SJCRH30 (cell line): ENCODE data around the gene STAC. TPM values are rescaled to one million over a fixed set of nuclear protein-coding genes. Genes with fewer than 3 reads are reported as not detected.

Experiments
- DNase-seq, 2 experiments: peaks; one replicate each; pipeline ENCODE4 v3.0.0-alpha.2; 2015 to 2020
- H3K27ac ChIP-seq: fragments of 250-450 bp; sonication (Bioruptor Pico); 2 replicates; pipeline ENCODE4 v1.5.1; 2020; ENCODE audit warnings: mild to moderate bottlenecking, moderate library complexity
- H3K27me3 ChIP-seq: fragments of 250-450 bp; sonication (Bioruptor Pico); 2 replicates; pipeline ENCODE4 v1.5.1; 2020; ENCODE audit warnings: mild to moderate bottlenecking, moderate library complexity
- H3K36me3 ChIP-seq: fragments of 250-450 bp; sonication (Bioruptor Pico); 2 replicates; pipeline ENCODE4 v1.5.1; 2020; ENCODE audit warnings: mild to moderate bottlenecking, moderate library complexity
- H3K4me1 ChIP-seq: fragments of 250-450 bp; sonication (Bioruptor Pico); 2 replicates; pipeline ENCODE4 v1.5.1; 2020; ENCODE audit warnings: mild to moderate bottlenecking, moderate library complexity
- H3K4me3 ChIP-seq: fragments of 250-450 bp; sonication (Bioruptor Pico); 2 replicates; pipeline ENCODE4 v1.5.1; 2020; ENCODE audit warnings: mild to moderate bottlenecking, moderate library complexity
- H3K9me3 ChIP-seq: fragments of 250-450 bp; sonication (Bioruptor Pico); replicated peaks from 2 replicates; pipeline ENCODE4 v1.5.1; 2020; ENCODE audit warnings: mild to moderate bottlenecking, moderate library complexity
- total RNA-seq: library from RNA; depleted of rRNA; stranded (reverse); fragments of >200 nt; shearing (Covaris generic); gene quantifications from 2 replicates; pipeline ENCODE4 v1.2.3, GENCODE V29; 2014

STAC gene
- total RNA-seq, 1 experiment from 2014 or later = not detected

DNA sequence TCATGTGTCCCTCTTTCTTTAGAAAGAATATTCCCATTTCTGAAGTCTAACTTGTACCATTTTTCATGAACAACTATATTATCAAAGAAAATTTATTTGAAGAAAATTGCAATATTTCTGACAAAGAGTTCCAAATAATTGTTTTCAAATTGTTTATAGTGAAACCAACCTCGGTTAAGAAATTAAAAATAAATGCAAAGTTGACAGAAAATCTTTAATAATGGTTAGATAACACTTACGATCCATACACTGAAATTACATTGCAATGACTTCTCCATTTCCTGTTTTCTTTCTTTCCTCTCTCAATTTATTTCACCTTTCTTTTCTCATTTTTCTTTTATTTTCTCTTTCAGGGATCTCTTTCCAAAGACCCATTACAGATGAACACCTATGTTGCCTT, 125.1 kb downstream of the STAC start:
- no peaks in the 10 kb centered on the region for H3K27me3 ChIP-seq
- H3K4me1 ChIP-seq = no peaks in the 10 kb centered on the region
- H3K4me3 ChIP-seq = no peak overlapping the region
- DNase-seq = no peak
- no peaks in the 10 kb centered on the region for H3K9me3 ChIP-seq
- H3K36me3 ChIP-seq = no peaks in the 10 kb centered on the region
- H3K27ac ChIP-seq = no peak overlapping the region

DNA sequence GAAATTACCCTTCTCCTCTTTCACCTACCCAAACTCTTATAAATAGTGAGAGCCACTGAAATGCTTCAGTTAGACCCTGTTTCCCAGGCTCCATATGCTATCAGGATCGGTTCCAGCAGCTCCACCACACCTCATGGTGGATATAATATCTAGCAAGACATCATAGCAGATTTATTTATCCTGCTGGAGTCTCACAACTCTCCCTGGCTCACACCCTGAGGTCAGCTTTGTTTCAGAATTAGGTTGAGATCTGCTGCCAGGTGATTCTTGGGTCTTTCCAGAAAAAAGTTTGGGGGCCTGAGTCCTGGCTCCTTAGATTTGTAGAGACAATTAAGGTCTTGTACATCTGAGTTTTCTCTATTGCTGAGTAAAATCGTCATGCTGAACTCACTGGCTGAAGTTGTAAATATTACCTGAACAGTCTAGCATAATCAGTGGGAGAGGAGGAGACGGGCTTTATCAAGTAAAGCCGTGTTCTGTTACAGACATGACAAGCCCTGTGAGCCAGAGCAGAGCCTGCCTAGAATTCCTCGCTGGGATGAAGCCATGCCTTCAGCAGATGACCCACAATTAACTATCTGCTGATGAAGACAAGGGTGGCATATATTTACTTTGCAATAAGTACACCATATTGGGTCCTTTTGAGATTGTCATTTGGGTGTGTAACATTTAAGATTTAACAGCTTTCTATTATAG, 131.6 kb downstream of the STAC start:
- Histone ChIP-seq H3K36me3 (no peaks in the 10 kb centered on the region), H3K4me3 (no peak overlapping the region), H3K27me3 (no peaks in the 10 kb centered on the region), H3K27ac (no peak overlapping the region), H3K9me3 (no peaks in the 10 kb centered on the region), H3K4me1 (no peaks in the 10 kb centered on the region)
- DNase-seq = no peak

- Histone ChIP-seq H3K36me3 (no peaks in the 10 kb centered on the region), H3K27me3 (no peaks in the 10 kb centered on the region), H3K9me3 (no peaks in the 10 kb centered on the region), H3K4me1 (no peaks in the 10 kb centered on the region), H3K27ac (no peak overlapping the region), H3K4me3 (no peak overlapping the region)
- no peak for DNase-seq
Measured at GRCh38 chr3:36512555-36512954, 132.3 kb downstream of the STAC start.

DNA sequence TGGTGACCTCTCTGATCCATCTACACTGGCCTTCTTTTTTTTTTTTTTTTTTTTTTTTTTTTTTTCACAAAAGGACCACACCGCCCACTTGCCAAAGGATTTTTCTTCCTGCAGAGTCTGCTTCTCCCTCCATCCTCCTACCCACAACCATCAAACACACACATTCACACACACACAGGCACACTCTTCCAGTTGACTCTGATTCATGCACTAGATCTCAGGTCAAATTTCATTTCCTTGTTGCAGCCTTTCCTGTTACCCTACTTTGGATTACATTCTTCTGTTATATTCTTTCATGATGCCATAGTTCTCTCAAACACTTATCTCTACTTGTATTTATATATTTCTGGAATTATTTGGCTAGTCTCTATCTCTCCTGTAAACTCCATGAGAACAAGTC, 133.9 kb downstream of the STAC start:
- Histone ChIP-seq H3K27me3 (no peaks in the 10 kb centered on the region), H3K36me3 (no peaks in the 10 kb centered on the region), H3K9me3 (no peaks in the 10 kb centered on the region), H3K27ac (no peak overlapping the region), H3K4me1 (no peaks in the 10 kb centered on the region), H3K4me3 (no peak overlapping the region)
- DNase-seq = no peak

DNA sequence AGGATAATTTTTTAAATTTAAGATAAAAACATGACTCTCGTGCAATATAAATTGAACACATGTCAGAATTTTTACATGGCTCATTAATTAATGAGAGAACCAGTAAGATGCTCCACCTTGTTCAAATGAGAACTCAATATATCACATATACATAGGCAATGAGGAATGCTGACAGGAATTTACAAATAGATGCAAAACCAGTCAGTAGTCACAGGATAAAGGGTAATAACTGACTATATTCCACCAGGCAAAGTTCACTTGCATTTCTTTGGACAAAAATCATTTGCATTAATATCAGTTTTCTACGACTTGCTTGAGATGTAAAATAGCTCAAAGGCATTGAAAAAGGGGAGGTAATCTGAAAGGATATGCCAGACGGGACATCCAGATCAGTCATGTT, 139.4 kb downstream of the STAC start:
- no peaks in the 10 kb centered on the region for H3K9me3 ChIP-seq
- DNase-seq = no peak
- no peaks in the 10 kb centered on the region for H3K36me3 ChIP-seq
- H3K4me3 ChIP-seq = no peak overlapping the region
- no peak overlapping the region for H3K27ac ChIP-seq
- no peaks in the 10 kb centered on the region for H3K27me3 ChIP-seq
- no peaks in the 10 kb centered on the region for H3K4me1 ChIP-seq

GRCh38 chr3:36520241-36521006, 140.1 kb downstream of the STAC start:
- H3K36me3 ChIP-seq = no peaks in the 10 kb centered on the region
- DNase-seq = no peak
- no peak overlapping the region for H3K27ac ChIP-seq
- H3K4me1 ChIP-seq = no peaks in the 10 kb centered on the region
- no peaks in the 10 kb centered on the region for H3K9me3 ChIP-seq
- no peaks in the 10 kb centered on the region for H3K27me3 ChIP-seq
- no peak overlapping the region for H3K4me3 ChIP-seq

DNA sequence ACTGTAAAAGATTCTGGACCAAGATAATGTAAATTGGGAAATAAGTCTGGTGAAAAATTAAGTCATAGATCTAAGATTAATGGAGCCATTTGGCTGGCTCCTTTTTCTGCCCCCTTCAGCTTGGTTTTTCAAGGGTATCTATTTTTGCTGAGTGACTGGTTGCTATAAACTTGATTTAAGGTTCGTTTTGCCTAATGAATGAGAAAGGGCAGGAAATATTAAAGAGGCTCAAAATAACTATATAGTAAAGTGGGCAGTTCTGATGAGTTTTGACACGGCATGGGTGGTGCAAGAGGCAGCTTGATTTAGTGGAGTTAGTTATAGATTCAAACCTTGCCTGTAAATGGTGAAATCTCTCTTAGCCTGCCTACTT, 140.7 kb downstream of the STAC start:
- Histone ChIP-seq H3K4me1 (no peaks in the 10 kb centered on the region), H3K36me3 (no peaks in the 10 kb centered on the region), H3K4me3 (no peak overlapping the region), H3K27me3 (no peaks in the 10 kb centered on the region), H3K9me3 (no peaks in the 10 kb centered on the region), H3K27ac (no peak overlapping the region)
- no peak for DNase-seq

GRCh38 chr3:36524560-36524959, 144.3 kb downstream of the STAC start:
- Histone ChIP-seq H3K27me3 (no peaks in the 10 kb centered on the region), H3K27ac (no peak overlapping the region), H3K4me3 (no peak overlapping the region), H3K4me1 (no peaks in the 10 kb centered on the region), H3K36me3 (no peaks in the 10 kb centered on the region), H3K9me3 (no peaks in the 10 kb centered on the region)
- DNase-seq = no peak

GRCh38 chr3:36525115-36525801, 145.0 kb downstream of the STAC start:
- no peaks in the 10 kb centered on the region for H3K4me1 ChIP-seq
- no peak overlapping the region for H3K4me3 ChIP-seq
- no peaks in the 10 kb centered on the region for H3K27me3 ChIP-seq
- no peaks in the 10 kb centered on the region for H3K9me3 ChIP-seq
- H3K27ac ChIP-seq = no peak overlapping the region
- DNase-seq = no peak
- H3K36me3 ChIP-seq = no peaks in the 10 kb centered on the region

GRCh38 chr3:36538136-36538749, 157.9 kb downstream of the STAC start:
- no peaks in the 10 kb centered on the region for H3K27me3 ChIP-seq

GRCh38 chr3:36540888-36541518, 160.7 kb downstream of the STAC start:
- H3K36me3 ChIP-seq = no peaks in the 10 kb centered on the region
- H3K4me3 ChIP-seq = no peak overlapping the region
- no peaks in the 10 kb centered on the region for H3K4me1 ChIP-seq
- H3K9me3 ChIP-seq = no peaks in the 10 kb centered on the region
- H3K27ac ChIP-seq = no peak overlapping the region
- DNase-seq = peak; percentile 2 to 30
- no peaks in the 10 kb centered on the region for H3K27me3 ChIP-seq

More at GRCh38 chr3:36538136-36538749, 157.9 kb downstream of the STAC start:
- no peaks in the 10 kb centered on the region for H3K4me1 ChIP-seq
- H3K9me3 ChIP-seq = no peaks in the 10 kb centered on the region
- no peak overlapping the region for H3K4me3 ChIP-seq
- no peaks in the 10 kb centered on the region for H3K36me3 ChIP-seq
- H3K27ac ChIP-seq = no peak overlapping the region
- no peak for DNase-seq

GRCh38 chr3:36542186-36542585, 161.9 kb downstream of the STAC start:
- no peak overlapping the region for H3K4me3 ChIP-seq
- DNase-seq = no peak
- no peaks in the 10 kb centered on the region for H3K36me3 ChIP-seq

DNA sequence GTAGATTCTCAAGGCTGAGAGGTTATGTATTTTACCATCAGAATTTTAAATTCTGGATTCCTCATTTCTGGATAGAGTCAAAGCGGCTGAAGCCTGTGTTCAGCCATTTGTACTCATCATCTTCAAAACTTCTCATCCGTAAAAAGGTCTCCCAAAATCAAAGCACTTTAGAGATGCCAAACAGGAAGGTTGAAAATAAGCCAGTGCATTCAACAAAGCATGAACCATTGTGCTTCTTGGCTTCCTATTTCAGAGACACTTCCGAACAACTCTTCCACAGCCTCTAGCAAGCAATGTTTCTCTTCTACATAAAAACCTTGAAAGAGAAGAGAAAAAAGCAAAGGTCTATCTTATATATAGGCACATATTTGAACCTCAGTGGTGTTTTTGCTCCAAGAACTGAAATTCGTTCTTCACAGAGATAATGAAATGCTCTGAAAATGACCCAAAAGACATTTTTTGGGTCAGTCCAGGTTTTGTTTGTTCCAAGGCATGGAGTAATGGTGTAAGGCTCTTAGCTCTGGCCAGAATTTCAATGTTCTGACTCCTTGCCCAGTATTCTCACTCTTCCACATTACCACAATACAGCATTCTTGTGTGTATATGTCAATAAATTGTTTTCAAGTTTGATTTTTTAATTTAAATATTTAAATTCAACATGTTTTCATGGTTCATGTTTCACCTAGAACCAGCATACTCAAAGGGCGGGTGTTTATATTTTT, 163.1 kb downstream of the STAC start:
- Histone ChIP-seq H3K27ac (no peak overlapping the region), H3K27me3 (no peaks in the 10 kb centered on the region), H3K4me3 (no peak overlapping the region), H3K4me1 (no peaks in the 10 kb centered on the region), H3K9me3 (no peaks in the 10 kb centered on the region), H3K36me3 (no peaks in the 10 kb centered on the region)
- DNase-seq = no peak

More at GRCh38 chr3:36542186-36542585, 161.9 kb downstream of the STAC start:
- H3K27ac ChIP-seq = no peak overlapping the region
- no peaks in the 10 kb centered on the region for H3K9me3 ChIP-seq
- no peaks in the 10 kb centered on the region for H3K4me1 ChIP-seq
- no peaks in the 10 kb centered on the region for H3K27me3 ChIP-seq

GRCh38 chr3:36546226-36546625, 165.9 kb downstream of the STAC start:
- Histone ChIP-seq H3K27me3 (no peaks in the 10 kb centered on the region), H3K36me3 (no peaks in the 10 kb centered on the region), H3K9me3 (no peaks in the 10 kb centered on the region), H3K4me1 (no peaks in the 10 kb centered on the region), H3K27ac (no peak overlapping the region), H3K4me3 (no peak overlapping the region)
- DNase-seq = no peak
